ENCODE measurements around the gene AXIN2.
"Not testable (repeated sequence)": the region's sequence is repeated elsewhere in the genome, so short reads cannot be mapped to it uniquely, and the experiment has no call there.

The AXIN2 gene

DNA sequence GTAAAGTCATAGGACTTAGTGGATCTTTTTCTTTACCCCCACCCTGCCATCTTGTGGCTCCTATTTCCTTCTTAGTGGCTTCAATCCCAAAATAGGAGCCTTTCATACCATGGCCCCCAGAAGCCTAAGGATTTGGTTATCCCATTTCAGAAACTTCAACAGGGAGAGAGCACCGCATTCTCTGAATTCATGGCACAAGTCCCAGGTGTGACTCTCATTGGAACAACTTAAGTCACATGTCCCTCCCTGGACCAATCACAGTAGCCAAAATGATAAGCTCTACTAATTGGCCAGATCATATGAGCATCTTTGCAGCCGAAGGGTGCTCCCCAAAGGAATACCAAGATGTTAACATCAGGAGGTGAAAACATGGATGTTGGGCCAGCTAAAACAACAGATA lies 43.2 kb downstream of the AXIN2 start:
- DNase-seq (ENCODE audit: low spot score) = no peak

DNA sequence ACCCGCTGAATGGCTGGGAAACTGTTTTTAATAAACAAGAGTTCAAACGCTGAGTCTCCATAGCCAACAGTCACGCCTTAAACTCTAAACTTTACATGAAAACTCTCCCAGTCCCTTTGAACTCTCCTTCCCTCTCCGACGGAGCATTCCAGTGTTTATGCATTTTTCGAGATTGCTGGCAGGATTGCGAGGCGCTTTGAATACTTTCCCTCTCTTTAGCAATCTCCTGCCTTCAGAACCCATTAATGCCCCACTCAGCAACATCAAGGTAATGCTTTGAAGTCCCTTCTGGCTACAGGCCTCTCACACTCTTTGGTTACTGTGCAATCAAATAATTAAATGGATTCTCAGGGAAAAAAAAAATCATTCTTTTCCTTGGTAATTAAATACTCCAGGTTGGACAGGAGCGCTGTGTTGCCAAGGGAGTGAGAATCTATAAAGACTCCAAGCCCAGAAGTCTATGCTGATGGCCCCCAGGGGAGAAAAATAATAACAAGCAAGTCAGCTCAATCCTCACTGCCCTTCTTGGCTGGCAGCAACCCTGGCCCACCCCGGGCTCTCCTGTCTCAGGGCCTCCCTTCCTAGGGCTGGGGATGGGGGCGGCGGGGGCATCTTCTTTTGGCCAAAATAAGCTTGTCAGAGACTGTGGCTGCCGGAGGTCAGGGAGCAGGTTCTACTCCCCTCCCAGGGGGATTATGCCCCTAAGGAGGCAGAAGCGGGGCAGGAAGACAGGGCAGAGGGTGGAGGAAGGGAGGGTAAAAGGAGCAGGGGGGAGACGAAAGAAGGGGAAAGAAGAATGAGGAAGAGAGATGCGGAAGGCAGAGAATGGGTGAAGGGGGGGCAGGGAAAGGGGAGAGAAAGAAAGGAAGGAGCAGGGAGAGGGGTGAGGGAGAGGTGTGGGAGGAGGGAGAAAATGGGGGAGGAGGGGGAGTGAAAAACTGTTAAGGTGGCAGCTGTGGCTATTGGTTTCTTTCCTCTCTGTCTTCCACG lies 45.2 kb downstream of the AXIN2 start:
- DNase-seq (ENCODE audit: low spot score) = no peak

DNA sequence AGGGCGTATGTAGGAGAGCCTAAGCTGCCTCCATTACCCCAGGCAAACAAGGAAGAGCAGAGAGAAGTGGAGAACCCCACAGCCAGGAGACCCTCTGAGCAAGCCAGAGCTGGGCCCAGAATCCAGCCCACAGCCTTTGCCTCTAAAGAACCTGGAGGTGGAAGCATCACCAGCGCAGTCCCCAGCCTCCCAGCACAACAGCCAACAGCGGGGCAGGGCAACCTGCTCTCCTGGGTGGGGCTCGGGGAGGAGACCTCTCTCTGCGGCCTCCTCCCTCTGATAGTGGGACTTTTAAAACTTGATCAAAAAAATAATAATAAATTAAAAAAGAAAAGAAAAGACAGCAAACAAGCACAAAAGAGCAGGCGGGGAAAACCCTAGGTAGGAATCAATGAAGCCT lies 45.9 kb downstream of the AXIN2 start:
- DNase-seq (ENCODE audit: low spot score) = no peak

DNA sequence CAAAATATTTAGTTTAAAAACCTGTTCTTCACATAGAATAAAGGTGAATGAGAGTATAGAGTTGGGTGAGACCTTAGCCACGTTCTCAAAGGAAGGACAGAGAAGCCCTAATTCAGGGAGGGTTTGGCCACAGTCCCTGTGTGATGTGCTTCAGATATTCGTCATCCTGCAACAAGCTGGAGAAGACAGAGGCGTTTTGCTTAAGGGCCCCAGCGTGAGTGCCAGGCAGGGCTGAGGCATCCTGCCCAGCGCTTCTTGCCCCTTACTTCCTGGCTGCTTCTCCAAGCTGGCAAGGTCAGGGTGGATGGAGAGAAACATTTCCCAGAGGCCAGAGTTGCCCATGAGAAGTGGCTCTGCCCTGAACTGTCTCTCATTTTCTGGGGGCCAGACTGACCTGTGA lies 46.9 kb downstream of the AXIN2 start:
- no peak for DNase-seq (ENCODE audit: low spot score)

DNA sequence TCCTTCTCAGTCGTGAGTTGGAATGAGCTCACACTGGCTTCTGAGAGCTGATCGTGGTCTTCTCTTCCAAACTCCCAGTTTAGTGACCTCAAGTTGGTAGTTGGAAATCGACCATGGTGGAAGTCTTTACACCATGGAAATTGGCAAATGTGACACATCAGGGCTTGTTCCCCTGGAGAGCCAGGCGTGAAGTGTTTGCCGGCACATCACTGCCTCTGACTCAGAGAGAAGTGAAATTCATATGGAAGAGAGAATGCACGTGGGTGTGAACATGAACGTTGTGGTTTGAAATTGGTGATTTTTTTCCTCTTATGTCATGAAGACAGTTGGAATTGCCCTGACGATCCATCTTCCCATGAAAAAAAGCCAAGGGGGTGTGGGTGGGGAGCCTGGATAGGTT lies 47.4 kb downstream of the AXIN2 start:
- no peak for DNase-seq (ENCODE audit: low spot score)

DNA sequence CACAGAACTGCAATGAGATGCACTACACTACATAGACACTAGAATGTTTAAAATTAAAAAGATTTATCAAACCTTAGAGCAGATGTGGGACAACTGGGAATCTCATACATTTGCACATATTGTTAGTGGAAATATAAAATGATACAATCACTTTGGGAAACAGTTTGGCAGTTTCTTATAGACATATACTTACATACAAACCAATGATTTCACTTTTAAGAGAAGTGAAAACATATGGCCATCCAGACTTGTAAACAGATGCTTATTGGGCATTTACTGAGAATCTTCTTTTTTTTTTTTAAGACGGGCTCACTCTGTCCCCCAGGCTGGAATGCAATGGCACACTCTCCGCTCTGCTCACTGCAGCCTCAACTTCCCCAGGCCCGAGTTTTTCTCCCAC lies 50.1 kb downstream of the AXIN2 start:
- no peak for DNase-seq (ENCODE audit: low spot score)

DNA sequence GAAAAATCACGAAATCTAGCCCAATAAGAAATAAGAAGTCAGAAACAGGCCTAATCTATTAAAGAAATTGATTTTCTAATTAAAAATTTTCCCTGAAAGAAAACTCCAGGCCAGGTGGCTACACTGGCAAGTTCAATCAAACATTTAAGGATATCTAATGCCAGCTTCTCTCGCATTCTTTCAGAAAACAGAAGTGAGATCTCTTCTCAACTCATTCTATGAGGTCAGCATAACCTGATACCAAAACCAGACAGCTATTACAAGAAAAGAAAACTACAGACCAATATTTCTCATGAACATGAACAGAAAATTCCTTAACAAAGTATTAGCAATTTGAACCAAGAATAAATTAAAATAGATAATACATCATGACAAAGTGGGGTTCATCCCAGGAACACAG lies 52.4 kb downstream of the AXIN2 start:
- no peak for DNase-seq (ENCODE audit: low spot score)

DNA sequence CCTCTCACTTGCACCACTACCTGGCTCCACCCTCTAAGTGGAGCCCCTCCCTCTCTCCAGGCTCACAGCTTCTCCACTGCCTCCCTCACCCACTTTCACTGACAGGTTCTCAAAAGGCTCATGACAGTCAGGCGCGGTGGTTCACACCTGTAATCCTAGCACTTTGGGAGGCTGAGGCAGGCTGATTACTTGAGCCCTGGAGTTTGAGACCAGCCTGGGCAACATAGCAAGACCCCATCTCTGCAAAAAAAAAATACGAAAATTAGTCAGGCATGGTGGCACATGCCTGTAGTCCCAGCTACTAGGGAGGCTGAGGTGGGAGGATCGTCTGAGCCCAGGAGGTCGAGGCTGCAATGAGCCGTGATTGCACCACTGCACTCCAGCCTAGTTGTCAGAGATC lies 56.8 kb downstream of the AXIN2 start:
- not testable (repeated sequence) for DNase-seq (ENCODE audit: low spot score)

DNA sequence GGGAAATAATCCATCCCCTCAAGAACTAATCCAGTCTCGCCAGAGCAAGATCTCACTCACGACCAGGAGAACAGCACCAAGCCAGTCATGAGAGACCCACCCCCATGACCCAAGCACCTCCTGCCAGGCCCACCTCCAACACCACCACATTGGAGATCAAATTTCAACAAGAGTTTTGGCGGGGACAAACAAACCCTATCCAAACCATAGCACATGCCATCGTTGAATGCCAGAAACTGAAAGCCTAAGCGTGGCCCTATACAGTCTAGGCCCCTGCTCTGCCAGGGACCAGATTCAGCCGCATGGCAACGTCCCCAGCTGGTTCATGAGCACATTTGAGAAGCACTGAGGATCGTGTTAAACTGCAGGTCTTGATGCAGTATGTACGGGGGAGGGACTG lies 57.3 kb downstream of the AXIN2 start:
- no peak for DNase-seq (ENCODE audit: low spot score)

DNA sequence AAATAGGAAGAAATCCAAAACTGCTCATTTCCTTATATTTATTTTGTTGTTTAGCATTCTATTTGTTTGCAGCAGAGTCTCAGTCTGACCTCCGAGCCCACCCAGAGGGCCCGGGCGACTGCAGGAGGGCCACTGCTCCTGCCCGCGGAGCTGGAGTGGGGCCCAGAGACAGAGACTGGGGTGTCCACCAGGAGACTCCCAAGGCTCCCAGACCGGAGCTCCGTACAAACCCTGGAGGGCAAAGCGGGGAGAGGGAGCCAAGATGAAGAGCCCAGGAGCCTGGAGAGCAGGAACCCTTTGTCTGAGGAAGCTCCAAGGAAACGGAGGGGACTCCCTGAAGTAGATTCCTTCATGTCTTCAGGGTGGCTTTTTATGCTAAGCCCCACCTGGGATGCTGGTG lies 57.9 kb downstream of the AXIN2 start:
- DNase-seq (ENCODE audit: low spot score) = no peak

DNA sequence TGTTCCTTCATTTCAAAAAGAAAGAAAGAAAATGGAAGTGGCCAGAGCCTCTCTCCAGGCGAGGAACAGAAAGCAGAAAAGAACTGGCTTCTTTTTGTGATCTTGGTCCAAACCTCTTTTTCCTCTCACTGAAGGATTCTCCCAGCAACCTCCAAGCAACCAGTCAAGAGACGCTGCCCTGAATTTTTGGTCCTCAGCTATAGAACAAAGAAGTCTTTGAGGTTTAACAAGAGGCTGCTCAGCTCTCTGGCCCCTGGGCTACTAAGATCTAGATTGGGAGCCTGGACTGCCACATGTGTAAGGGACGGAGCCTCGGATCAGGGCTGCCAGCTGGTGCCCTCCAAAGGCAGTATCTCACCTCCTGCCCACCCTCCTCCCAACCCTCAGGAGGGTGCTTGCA lies 62.6 kb downstream of the AXIN2 start:
- no peak for DNase-seq (ENCODE audit: low spot score)

DNA sequence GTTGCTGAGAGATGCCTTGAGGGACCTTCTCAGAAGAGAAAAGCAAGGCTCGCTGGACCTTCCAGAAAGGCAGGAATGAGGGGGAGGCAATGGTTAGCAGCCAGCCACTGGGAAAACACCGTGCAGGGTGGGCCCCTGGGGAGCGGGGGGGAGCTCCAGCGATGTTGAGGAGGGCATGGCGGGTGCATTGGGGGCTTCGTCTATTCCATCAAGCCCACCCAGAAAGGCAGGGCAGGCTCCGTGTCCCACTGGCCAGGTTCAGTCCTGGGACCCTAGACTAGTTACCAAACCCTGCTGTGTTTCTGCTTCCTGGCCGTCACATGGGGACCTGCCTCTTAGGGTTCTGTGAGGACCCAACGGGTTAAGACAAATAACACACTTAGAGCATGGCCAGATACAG lies 64.6 kb downstream of the AXIN2 start:
- DNase-seq (ENCODE audit: low spot score) = no peak

DNA sequence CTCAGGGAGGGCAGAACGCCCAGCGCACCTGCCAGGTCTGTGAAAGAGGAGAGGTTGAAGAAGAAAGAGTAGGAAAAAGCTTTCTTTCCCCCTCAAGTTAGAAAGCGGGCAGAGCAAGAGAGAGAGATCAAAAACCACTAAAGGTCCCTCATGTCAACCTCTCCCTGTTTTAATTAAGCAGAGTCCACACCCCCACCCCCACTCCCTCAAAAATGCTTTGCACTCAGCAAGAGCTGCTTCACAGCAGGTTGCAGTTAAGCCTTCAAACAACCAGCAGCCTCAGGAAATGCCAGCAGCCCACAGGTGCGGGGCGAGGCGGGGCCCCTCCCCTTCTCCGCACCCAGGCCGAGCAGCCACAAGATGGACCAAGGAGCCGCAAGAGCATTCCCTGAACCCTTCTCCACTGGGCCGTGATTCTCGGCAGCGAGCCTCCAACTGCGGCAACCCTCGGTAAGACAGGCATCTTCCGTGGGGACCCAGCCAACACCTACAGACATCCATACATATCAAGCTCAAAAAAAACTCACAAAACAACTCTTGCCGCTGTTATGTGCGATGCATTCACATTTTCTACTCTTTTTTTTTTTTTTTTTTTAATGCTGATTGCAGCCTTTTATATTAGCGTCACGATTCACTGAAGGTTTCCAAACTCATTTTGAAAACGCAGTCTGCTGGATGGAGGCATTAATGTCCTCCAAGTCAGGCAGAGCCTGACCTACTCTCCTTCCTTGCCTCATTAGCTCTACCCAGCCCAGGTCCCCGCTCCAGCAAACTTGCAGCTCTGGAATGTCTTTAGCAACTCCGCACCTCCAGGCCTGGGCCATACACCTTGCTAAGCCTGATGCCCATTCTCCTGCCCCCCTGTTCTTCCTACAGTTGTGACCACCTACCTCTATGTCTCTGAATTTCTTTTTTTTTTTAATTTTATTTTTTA lies 66.1 kb downstream of the AXIN2 start:
- no peak for DNase-seq (ENCODE audit: low spot score)

DNA sequence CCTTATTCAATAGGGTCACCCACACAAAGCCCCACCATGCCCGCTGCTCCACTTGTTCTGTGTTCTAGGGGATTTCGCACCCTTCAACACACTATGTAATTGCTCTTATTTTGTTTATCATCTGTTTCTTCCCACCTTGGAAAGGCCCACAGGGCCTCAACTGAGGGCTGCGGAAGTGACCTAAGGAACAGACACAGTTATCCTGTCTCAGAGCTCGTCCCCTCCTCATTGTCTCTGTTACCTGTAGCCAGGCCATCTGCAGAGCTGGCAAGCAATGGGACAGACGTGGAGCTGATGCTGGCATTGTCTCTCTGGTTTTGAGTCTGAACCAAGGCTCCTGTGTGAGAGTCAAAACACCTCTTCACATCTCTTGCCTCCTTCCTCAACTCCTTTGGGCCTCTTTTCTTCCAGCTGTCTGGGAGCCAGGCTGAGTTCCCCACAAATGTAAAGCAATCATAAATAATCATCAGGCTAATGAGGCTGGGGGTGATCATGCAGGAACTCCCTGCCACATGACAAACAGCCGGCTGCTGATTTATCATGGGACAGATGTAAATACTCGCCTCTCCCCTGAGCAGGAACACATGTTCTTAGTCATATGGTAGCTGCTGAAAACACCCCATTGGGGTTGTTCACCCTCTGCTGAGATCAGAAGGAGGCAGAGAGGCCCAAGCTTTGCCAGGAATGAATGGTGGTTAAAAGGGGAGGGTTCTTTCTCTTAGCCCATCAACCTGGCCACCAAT lies 71.9 kb downstream of the AXIN2 start:
- no peak for DNase-seq (ENCODE audit: low spot score)

DNA sequence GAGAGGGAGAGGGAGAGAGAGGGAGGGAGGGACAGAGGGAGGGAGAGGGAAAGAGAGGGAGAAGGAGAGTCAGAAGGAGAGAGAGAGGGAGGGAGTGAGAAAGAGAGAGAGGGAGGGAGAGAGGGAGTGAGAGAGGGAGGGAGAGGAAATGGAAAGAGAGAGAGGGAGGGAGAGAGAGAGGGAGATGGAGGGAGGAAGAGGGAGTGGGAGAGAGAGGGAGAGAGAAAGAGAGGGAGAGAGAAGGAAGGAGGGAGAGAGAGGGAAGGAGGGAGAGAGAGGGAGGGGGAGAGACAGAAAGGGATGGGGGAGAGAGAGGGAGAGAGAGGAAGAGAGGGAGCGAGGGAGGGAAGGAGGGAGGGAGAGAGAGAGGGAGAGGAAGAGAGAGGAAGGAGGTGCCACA lies 72.8 kb downstream of the AXIN2 start:
- DNase-seq (ENCODE audit: low spot score) = no peak

DNA sequence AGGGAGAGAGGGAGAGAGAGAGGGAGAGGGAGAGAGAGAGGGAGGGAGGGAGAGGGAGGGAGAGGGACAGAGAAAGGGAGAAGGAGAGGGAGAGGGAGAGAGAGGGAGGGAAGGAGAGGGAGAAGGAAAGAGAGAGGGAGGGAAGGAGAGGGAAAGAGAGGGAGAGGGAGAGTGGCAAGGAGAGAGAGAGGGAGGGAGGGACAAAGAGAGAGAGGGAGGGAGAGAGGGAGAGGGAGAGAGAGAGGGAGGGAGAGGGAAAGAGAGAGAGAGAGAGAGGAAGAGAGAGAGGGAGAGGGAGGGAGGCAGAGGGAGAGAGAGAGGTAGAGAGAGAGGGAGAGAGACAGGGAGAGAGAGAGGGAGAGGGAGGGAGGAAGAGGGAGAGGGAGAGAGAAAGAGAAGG lies 73.5 kb downstream of the AXIN2 start:
- no peak for DNase-seq (ENCODE audit: low spot score)

DNA sequence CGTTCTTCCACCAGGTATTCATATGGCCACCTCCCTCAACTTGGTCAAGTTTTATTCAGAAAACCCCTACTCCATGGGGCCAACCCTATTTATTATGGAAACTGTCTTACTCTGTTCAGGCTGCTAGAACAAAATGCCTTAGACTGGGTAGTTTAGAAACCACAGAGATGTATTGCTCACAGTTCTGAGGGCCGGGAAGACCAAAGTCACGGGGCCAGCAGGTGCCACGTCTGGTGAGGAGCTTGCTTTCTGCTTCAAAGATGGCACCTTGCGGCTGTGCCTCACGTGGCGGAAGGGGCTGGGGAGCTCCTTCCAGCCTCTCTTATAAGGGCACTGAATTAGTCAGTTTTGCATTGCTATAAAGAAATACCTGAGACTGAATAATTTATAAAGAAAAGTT lies 74.3 kb downstream of the AXIN2 start:
- DNase-seq (ENCODE audit: low spot score) = no peak

DNA sequence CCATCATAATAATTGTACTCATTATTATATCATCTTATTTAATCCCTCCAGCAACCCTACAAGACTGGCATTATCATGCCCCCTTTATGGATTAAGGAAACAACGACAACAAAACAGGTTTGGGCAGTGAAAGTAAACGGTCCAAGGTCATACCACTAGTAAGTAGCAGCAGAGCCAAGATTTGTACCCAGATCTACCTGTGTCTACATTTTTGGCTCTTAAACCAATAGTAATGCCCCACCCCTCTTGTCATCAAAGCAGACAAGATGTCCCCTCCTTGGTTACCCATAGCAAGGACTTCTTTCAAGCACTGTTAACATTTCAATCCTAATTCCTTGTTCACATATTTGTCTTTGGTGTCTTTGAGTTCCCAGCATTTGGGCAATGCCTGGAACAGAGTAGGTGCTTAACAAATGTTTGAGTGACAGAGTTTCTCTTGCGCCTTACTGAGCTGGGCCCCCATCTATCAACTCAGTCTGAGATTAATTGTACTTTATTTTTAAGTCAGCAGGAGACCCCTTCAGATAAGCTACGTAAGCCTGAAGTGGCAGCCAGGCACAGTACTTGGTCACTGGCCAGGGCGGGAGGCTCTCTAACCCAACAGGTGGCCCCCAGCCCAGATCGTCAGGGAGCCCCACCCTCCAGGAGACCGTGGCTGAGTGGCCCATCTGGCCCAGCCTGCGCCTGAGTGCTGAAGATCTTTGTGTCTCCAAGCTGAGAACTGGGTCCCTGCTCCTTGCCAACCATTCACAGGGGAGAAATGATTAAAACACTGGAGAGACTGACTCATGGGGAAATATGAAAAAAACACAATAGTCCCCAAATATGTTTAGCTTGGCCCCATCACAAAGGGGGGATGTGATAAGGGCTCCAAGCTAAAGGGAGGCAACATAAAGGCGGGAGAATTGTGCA lies 75.8 kb downstream of the AXIN2 start:
- DNase-seq (ENCODE audit: low spot score) = no peak

DNA sequence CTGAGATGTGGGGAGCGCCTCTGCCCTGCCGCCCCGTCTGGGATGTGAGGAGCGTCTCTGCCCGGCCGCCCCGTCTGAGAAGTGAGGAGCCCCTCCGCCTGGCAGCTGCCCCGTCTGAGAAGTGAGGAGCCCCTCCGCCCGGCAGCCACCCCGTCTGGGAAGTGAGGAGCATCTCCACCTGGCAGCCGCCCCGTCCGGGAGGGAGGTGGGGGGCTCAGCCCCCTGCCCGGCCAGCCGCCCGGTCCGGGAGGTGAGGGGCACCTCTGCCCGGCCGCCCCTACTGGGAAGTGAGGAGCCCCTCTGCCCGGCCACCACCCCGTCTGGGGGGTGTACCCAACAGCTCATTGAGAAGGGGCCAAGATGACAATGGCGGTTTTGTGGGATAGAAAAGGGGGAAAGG lies 77.0 kb downstream of the AXIN2 start:
- not testable (repeated sequence) for DNase-seq (ENCODE audit: low spot score)

DNA sequence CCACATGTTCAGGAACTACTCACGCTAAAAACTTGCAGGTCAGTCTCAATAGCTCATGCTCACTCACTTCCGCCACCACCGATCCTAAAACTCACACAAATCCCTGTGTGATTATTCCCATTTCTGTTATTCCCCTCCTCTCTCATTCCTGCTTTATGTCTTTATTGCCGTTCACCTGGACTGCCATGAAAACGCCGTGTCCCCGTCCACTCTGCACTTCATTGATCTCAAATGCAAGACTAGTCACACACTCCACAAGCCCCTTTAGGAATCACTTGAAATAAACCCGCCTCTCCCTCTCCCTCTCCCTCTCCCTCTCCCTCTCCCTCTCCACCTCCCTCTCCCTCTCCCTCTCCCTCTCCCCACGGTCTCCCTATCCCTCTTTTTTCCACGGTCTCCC lies 78.0 kb downstream of the AXIN2 start:
- DNase-seq (ENCODE audit: low spot score) = no peak

DNA sequence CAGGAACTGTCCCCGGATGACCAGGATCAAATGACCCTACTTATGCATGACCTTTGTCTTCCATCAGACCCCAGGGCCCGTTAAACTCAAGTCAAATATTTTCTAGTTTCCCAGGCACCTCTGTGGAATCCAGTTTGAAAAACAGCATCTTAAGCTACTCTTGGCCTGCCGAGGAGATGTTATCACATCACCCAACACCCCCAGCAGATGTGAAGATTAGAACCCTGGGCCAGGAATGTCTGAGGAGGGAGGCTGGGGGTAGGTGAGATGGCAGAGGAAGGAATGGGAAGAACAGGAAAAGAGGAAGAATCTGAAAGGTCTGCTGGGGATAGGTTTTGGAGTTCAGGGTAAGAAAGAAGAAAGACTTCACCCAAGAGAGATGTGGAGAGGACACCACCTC lies 79.2 kb downstream of the AXIN2 start:
- DNase-seq (ENCODE audit: low spot score) = no peak

Measured in HuH-7 (cell line).